Small intestine (tissue), 7 donors: Measurements from ENCODE around the gene TMPRSS9. TPM values are rescaled to one million over a fixed set of nuclear protein-coding genes. Genes with fewer than 3 reads are reported as not detected.
"Not testable (repeated sequence)": the region's sequence is repeated elsewhere in the genome, so short reads cannot be mapped to it uniquely, and the experiment has no call there.

ENCODE experiments used
- DNase-seq, 2 donors: peaks; one replicate each; pipeline versions ENCODE4 v3.0.0 to v3.0.0-alpha.2; 2013
- FAIRE-seq: peaks from 2 replicates; lab custom pipeline; 2012; peaks lifted over from hg19 to GRCh38; lab: Jason Lieb, UNC
- H3K27ac ChIP-seq, 3 donors: one replicate each; pipeline ENCODE4 v1.5.1; 2013; ENCODE audit warnings: low read length in 2 of 3, mild to moderate bottlenecking in 2 of 3, control low read depth in 1 of 3, inconsistent platforms in 1 of 3, low read depth in 1 of 3, moderate library complexity in 1 of 3
- H3K27me3 ChIP-seq, 3 donors: one replicate each; pipeline ENCODE4 v1.6.1; 2013; ENCODE audit warnings: low read length in 3 of 3, inconsistent platforms in 1 of 3; ENCODE audit not compliant: control insufficient read depth in 3 of 3, insufficient read depth in 3 of 3
- H3K36me3 ChIP-seq, 3 donors: one replicate each; pipeline ENCODE4 v1.6.1; 2013; ENCODE audit warnings: low read length in 3 of 3, inconsistent platforms in 1 of 3, low read depth in 1 of 3, mild to moderate bottlenecking in 1 of 3, moderate library complexity in 1 of 3; ENCODE audit not compliant: control insufficient read depth in 3 of 3, insufficient read depth in 2 of 3
- H3K4me1 ChIP-seq, 3 donors: one replicate each; pipeline ENCODE4 v1.6.1; 2013; ENCODE audit warnings: low read length in 2 of 3, inconsistent platforms in 1 of 3, low read depth in 1 of 3, mild to moderate bottlenecking in 1 of 3, moderate library complexity in 1 of 3; ENCODE audit not compliant: control insufficient read depth in 3 of 3, insufficient read depth in 2 of 3
- H3K4me3 ChIP-seq, 3 donors: one replicate each; pipeline ENCODE4 v1.5.1; 2013; ENCODE audit warnings: low read length in 3 of 3, control low read depth in 1 of 3, inconsistent platforms in 1 of 3, low read depth in 1 of 3, mild to moderate bottlenecking in 1 of 3, moderate library complexity in 1 of 3
- H3K9me3 ChIP-seq, 2 donors: one replicate each; pipeline ENCODE4 v1.6.1; 2013; ENCODE audit warnings: low read depth in 1 of 2, low read length in 1 of 2; ENCODE audit not compliant: control insufficient read depth in 2 of 2, insufficient read depth in 1 of 2
- WGBS, 3 donors: extraction: QIAGEN DNeasy Blood & Tissue Kit; methylation state at CpG; one replicate each; pipeline ENCODE4 v1.1.7; 2013; 5-methylcytosine and 5-hydroxymethylcytosine counted together
- polyA plus RNA-seq, 4 donors: library from polyadenylated mRNA; stranded (reverse) in 3 of 4; unstranded in 1 of 4; fragments of 200-250 nt in 3 of 4; fragments of 120-200 nt in 1 of 4; gene quantifications; one replicate each; pipeline versions ENCODE4 v1.2.1 to v1.2.3, GENCODE V29; 2013
- donor health status: healthy with polysubstance abuse.
- donor health status: control.
- donor health status: control.
- donor health status: Bipolar disorder and iron deficiency.
- donor health status: healthy.

TMPRSS9 gene
- polyA plus RNA-seq, 4 donors: 0.53 to 0.54 TPM; not detected in 2

GRCh38 chr19:2463694-2464093 lies 103.6 kb downstream of the TMPRSS9 start:
- H3K27ac ChIP-seq, H3K4me3 ChIP-seq, H3K4me1 ChIP-seq, H3K27me3 ChIP-seq, H3K9me3 ChIP-seq, DNase-seq, FAIRE-seq, H3K36me3 ChIP-seq: not testable (repeated sequence)
- WGBS, 3 donors: 96 to 97% (median 96%) methylated on average over 5 of the region's 5 CpGs

- H3K36me3 ChIP-seq: no peaks in the 10 kb centered on the region
- no peak overlapping the region for H3K27ac ChIP-seq
- DNase-seq: peak; percentile 37 to 55
- H3K4me3 ChIP-seq: no peak overlapping the region
- no peaks in the 10 kb centered on the region for H3K9me3 ChIP-seq
- peaks cover 0 to 9% (median 0%) of the 10 kb centered on the region in 3 donors for H3K4me1 ChIP-seq
- H3K27me3 ChIP-seq: peaks cover 0 to 4% (median 0%) of the 10 kb centered on the region in 3 donors
- no peak for FAIRE-seq
- WGBS, 3 donors: 37 to 65% (median 58%) methylated on average over 5 of the region's 5 CpGs
These were observed 104.3 kb downstream of the TMPRSS9 start for GRCh38 chr19:2464389-2464788.

GRCh38 chr19:2468596-2468995 lies 108.5 kb downstream of the TMPRSS9 start:
- no peaks in the 10 kb centered on the region for H3K36me3 ChIP-seq
- peaks cover 0 to 7% (median 0%) of the 10 kb centered on the region in 3 donors for H3K27me3 ChIP-seq
- H3K27ac ChIP-seq: no peak overlapping the region
- FAIRE-seq (no peak), DNase-seq (no peak)
- H3K9me3 ChIP-seq: no peaks in the 10 kb centered on the region
- no peaks in the 10 kb centered on the region for H3K4me1 ChIP-seq
- H3K4me3 ChIP-seq: no peak overlapping the region
- whole genome bisulfite sequencing, 3 donors: 77 to 82% (median 82%) methylated on average over 12 of the region's 12 CpGs

- Histone ChIP-seq H3K4me3 (no peak overlapping the region), H3K4me1 (no peaks in the 10 kb centered on the region), H3K36me3 (no peaks in the 10 kb centered on the region), H3K27ac (no peak overlapping the region), H3K27me3 (peaks cover 0 to 7% (median 0%) of the 10 kb centered on the region in 3 donors), H3K9me3 (no peaks in the 10 kb centered on the region)
- DNase-seq (no peak), FAIRE-seq (no peak)
- 53 to 69% (median 60%) methylated on average over 23 of the region's 23 CpGs for WGBS, 3 donors
These were observed 109.2 kb downstream of the TMPRSS9 start for GRCh38 chr19:2469102-2469914.

- not testable (repeated sequence) for FAIRE-seq, H3K4me3 ChIP-seq, DNase-seq, H3K36me3 ChIP-seq, H3K9me3 ChIP-seq, H3K27me3 ChIP-seq, H3K27ac ChIP-seq, H3K4me1 ChIP-seq
- WGBS, 3 donors: 82 to 88% (median 86%) methylated on average over 8 of the region's 8 CpGs
These were observed 109.8 kb downstream of the TMPRSS9 start for GRCh38 chr19:2469915-2470200.

GRCh38 chr19:2474232-2475017 lies 114.4 kb downstream of the TMPRSS9 start:
- no peaks in the 10 kb centered on the region for H3K36me3 ChIP-seq
- FAIRE-seq (no peak), DNase-seq (peak; percentile 70 to 86)
- H3K9me3 ChIP-seq: no peaks in the 10 kb centered on the region
- peak overlapping the region; percentile 5 to 38 (median 26) for H3K4me3 ChIP-seq
- H3K27ac ChIP-seq: peak overlapping the region in 2 of 3 donors; percentile 35 to 85
- 6 to 7% (median 7%) methylated on average over 52 to 60 of the region's 60 CpGs for WGBS, 3 donors
- H3K27me3 ChIP-seq: peaks cover 0 to 47% (median 0%) of the 10 kb centered on the region in 3 donors
- peaks cover 4 to 40% (median 4%) of the 10 kb centered on the region in 3 donors for H3K4me1 ChIP-seq

- peaks cover 0 to 51% (median 0%) of the 10 kb centered on the region in 3 donors for H3K27me3 ChIP-seq
- peak overlapping the region; percentile 37 to 38 (median 38) for H3K4me3 ChIP-seq
- H3K4me1 ChIP-seq: peaks cover 4 to 40% (median 4%) of the 10 kb centered on the region in 3 donors
- no peaks in the 10 kb centered on the region for H3K36me3 ChIP-seq
- 0 to 1% (median 1%) methylated on average over 40 to 45 of the region's 45 CpGs for whole genome bisulfite sequencing, 3 donors
- H3K27ac ChIP-seq: peak overlapping the region in 2 of 3 donors; percentile 35 to 85
- FAIRE-seq (no peak), DNase-seq (peak; percentile 45 to 50)
- H3K9me3 ChIP-seq: no peaks in the 10 kb centered on the region
These were observed 115.1 kb downstream of the TMPRSS9 start for GRCh38 chr19:2475018-2475701.
